ENCODE data around the gene ZNF324B. TPM values are rescaled to one million over a fixed set of nuclear protein-coding genes. Genes with fewer than 3 reads are reported as not detected.

The ZNF324B gene
- total and polyA plus RNA-seq, 9 donors, result 4.2 to 11.4 (median 8.3) TPM

GRCh38 chr19:58453743-58454142, 2.3 kb downstream of the ZNF324B start:
- Histone ChIP-seq H3K27me3 (no peaks in the 10 kb centered on the region), H3K4me3 (no peak overlapping the region), H3K27ac (no peak overlapping the region), H3K9me3 (no peaks in the 10 kb centered on the region), H3K4me1 (ENCODE audit: insufficient read depth) (no peaks in the 10 kb centered on the region), H3K36me3 (no peaks in the 10 kb centered on the region)
- TF ChIP-seq CTCF (IDR thresholded peaks at IDR 0.05), result no peak
- no peak for TF ChIP-seq EP300 (IDR thresholded peaks at IDR 0.05)
- TF ChIP-seq POLR2A (IDR thresholded peaks at IDR 0.05), result no peak
- no peak for DNase-seq
- intact Hi-C loops (cut with DNase I), result no loop called here
- 90 to 95% (median 91%) methylated on average over 6 of the region's 6 CpGs for WGBS, 3 donors

GRCh38 chr19:58455306-58455705, 3.9 kb downstream of the ZNF324B start:
- intact Hi-C loops (cut with DNase I), result no loop called here
- 91 to 94% (median 92%) methylated on average over 18 to 21 of the region's 21 CpGs for WGBS, 3 donors
- TF ChIP-seq EP300 (IDR thresholded peaks at IDR 0.05), result no peak
- TF ChIP-seq POLR2A (IDR thresholded peaks at IDR 0.05), result no peak
- TF ChIP-seq CTCF (IDR thresholded peaks at IDR 0.05), result no peak
- Histone ChIP-seq H3K9me3 (no peaks in the 10 kb centered on the region), H3K27ac (no peak overlapping the region), H3K4me3 (no peak overlapping the region), H3K4me1 (ENCODE audit: insufficient read depth) (no peaks in the 10 kb centered on the region), H3K36me3 (no peaks in the 10 kb centered on the region), H3K27me3 (no peaks in the 10 kb centered on the region)
- no peak for DNase-seq

- 95 to 96% (median 96%) methylated on average over 35 of the region's 35 CpGs for WGBS, 3 donors
Measured at GRCh38 chr19:58456111-58456510, 4.7 kb downstream of the ZNF324B start.

GRCh38 chr19:58460039-58460438, 8.6 kb downstream of the ZNF324B start:
- intact Hi-C loops (cut with DNase I), result no loop called here
- no peak for TF ChIP-seq CTCF (IDR thresholded peaks at IDR 0.05)
- TF ChIP-seq EP300 (IDR thresholded peaks at IDR 0.05), result no peak
- no peak for TF ChIP-seq POLR2A (IDR thresholded peaks at IDR 0.05)
- no peaks in the 10 kb centered on the region for H3K4me1 ChIP-seq (ENCODE audit: insufficient read depth)

More at GRCh38 chr19:58456111-58456510, 4.7 kb downstream of the ZNF324B start:
- H3K27me3 ChIP-seq, result no peaks in the 10 kb centered on the region
- no peak for DNase-seq
- H3K4me1 ChIP-seq (ENCODE audit: insufficient read depth), result no peaks in the 10 kb centered on the region
- no peak overlapping the region for H3K4me3 ChIP-seq
- TF ChIP-seq EP300 (IDR thresholded peaks at IDR 0.05) (no peak), POLR2A (IDR thresholded peaks at IDR 0.05) (no peak), CTCF (IDR thresholded peaks at IDR 0.05) (no peak)
- intact Hi-C loops (cut with DNase I), result no loop called here
- no peaks in the 10 kb centered on the region for H3K36me3 ChIP-seq
- no peak overlapping the region for H3K27ac ChIP-seq
- no peaks in the 10 kb centered on the region for H3K9me3 ChIP-seq

More at GRCh38 chr19:58460039-58460438, 8.6 kb downstream of the ZNF324B start:
- no peaks in the 10 kb centered on the region for H3K36me3 ChIP-seq
- no peak overlapping the region for H3K27ac ChIP-seq
- H3K4me3 ChIP-seq, result no peak overlapping the region
- H3K9me3 ChIP-seq, result no peaks in the 10 kb centered on the region
- no peak for DNase-seq
- WGBS, 3 donors, result 85 to 93% (median 93%) methylated on average over 2 of the region's 2 CpGs
- no peaks in the 10 kb centered on the region for H3K27me3 ChIP-seq

Measured in ovary (tissue), 9 donors.